Keratinocyte (primary cell): Measurements from ENCODE around the gene INS. TPM values are rescaled to one million over a fixed set of nuclear protein-coding genes. Genes with fewer than 3 reads are reported as not detected.

Experiments used
- DNase-seq: peaks from one replicate; pipeline ENCODE4 v3.0.0-alpha.2; 2011; ENCODE audit warnings: low read depth, missing footprints, low spot score
- FAIRE-seq: peaks from 2 replicates; lab custom pipeline; 2011; peaks lifted over from hg19 to GRCh38; lab: Jason Lieb, UNC
- H2AFZ ChIP-seq: 2 replicates; pipeline ENCODE4 v1.6.0; 2012; ENCODE audit warnings: low read length, control low read depth, inconsistent platforms; ENCODE audit not compliant: control insufficient read depth
- H3K27ac ChIP-seq: 2 replicates; pipeline ENCODE4 v1.5.1; 2011; ENCODE audit warnings: low read length; ENCODE audit not compliant: control insufficient read depth, insufficient read depth
- H3K27me3 ChIP-seq: 3 replicates; pipeline ENCODE4 v1.6.0; 2011; ENCODE audit warnings: low read length; ENCODE audit not compliant: control insufficient read depth, insufficient read depth; ENCODE audit errors: extremely low read depth
- H3K36me3 ChIP-seq, 2 experiments: 2 replicates in 1 of 2; 3 replicates in 1 of 2; pipeline ENCODE4 v1.5.1; 2011; ENCODE audit warnings: low read length in 2 of 2, mild to moderate bottlenecking in 1 of 2; ENCODE audit not compliant: control insufficient read depth in 2 of 2, insufficient read depth in 2 of 2; ENCODE audit errors: extremely low read depth in 1 of 2
- H3K4me1 ChIP-seq: 3 replicates; pipeline ENCODE4 v1.5.1; 2011; ENCODE audit warnings: low read length; ENCODE audit not compliant: control insufficient read depth, insufficient read depth; ENCODE audit errors: extremely low read depth
- H3K4me2 ChIP-seq: 3 replicates; pipeline ENCODE4 v1.6.0; 2011; ENCODE audit warnings: low read depth, low read length; ENCODE audit not compliant: control insufficient read depth, insufficient read depth; ENCODE audit errors: extremely low read depth
- H3K4me3 ChIP-seq, 3 experiments: fragments of 200-600 bp in 1 of 3; sonication (generic) in 1 of 3; 2 replicates in 2 of 3; 3 replicates in 1 of 3; pipeline ENCODE4 v1.5.1; 2011 to 2016; ENCODE audit warnings: low read length in 3 of 3, mild to moderate bottlenecking in 3 of 3, control low read depth in 2 of 3, inconsistent platforms in 1 of 3, low read depth in 1 of 3, mixed read lengths in 1 of 3, mixed run types in 1 of 3, moderate library complexity in 1 of 3; ENCODE audit not compliant: control insufficient read depth in 2 of 3, insufficient read depth in 2 of 3; ENCODE audit errors: extremely low read depth in 1 of 3
- H3K79me2 ChIP-seq: 2 replicates; pipeline ENCODE4 v1.6.0; 2012; ENCODE audit warnings: low read length; ENCODE audit not compliant: control insufficient read depth, insufficient read depth
- H3K9ac ChIP-seq: 3 replicates; pipeline ENCODE4 v1.6.0; 2011; ENCODE audit warnings: low read length; ENCODE audit not compliant: control insufficient read depth, insufficient read depth; ENCODE audit errors: extremely low read depth
- H3K9me1 ChIP-seq: 3 replicates; pipeline ENCODE4 v1.6.0; 2011; ENCODE audit warnings: low read length; ENCODE audit not compliant: control insufficient read depth, insufficient read depth; ENCODE audit errors: extremely low read depth
- H3K9me3 ChIP-seq: 2 replicates; pipeline ENCODE4 v1.5.1; 2012; ENCODE audit warnings: low read depth, low read length; ENCODE audit not compliant: control insufficient read depth
- H4K20me1 ChIP-seq: 3 replicates; pipeline ENCODE4 v1.6.0; 2011; ENCODE audit warnings: low read length; ENCODE audit not compliant: control insufficient read depth, insufficient read depth; ENCODE audit errors: extremely low read depth
- CTCF ChIP-seq, 3 experiments: IDR thresholded peaks in 1 of 3; conservative IDR thresholded peaks in 1 of 3; optimal IDR thresholded peaks in 1 of 3; 2 replicates in 2 of 3; 3 replicates in 1 of 3; pipeline versions ENCODE3 to v1.5.1; 2011; ENCODE audit warnings: low read length in 3 of 3, mild to moderate bottlenecking in 3 of 3, moderate library complexity in 2 of 3, control low read depth in 1 of 3, inconsistent platforms in 1 of 3; ENCODE audit not compliant: insufficient read depth in 2 of 3; ENCODE audit errors: extremely low read depth in 1 of 3
- EZH2 ChIP-seq: IDR thresholded peaks from one replicate; pipeline ENCODE4 v1.6.1; 2012; ENCODE audit warnings: inconsistent platforms, mild to moderate bottlenecking, low read length, moderate library complexity
- dilution Hi-C: fragments of 300-500 bp; cut with MboI; formaldehyde crosslinking; loops from one replicate; pipeline ENCODE4 v1.7.0; 2020; ENCODE audit warnings: low sequenced_read_pairs; ENCODE audit not compliant: extremely low pct_ligation_motif_present
- polyA plus RNA-seq, 5 experiments: library from polyadenylated mRNA; depleted of rRNA in 3 of 5; stranded (reverse) in 3 of 5; stranded (forward) in 1 of 5; unstranded in 1 of 5; fragments of >200 nt; gene quantifications; 1 replicate in 1 of 5; 2 replicates in 3 of 5; 3 replicates in 1 of 5; pipeline versions ENCODE4 v1.2.1 to v1.2.3, GENCODE V29; 2011 to 2012; ENCODE audit warnings: missing spikeins in 2 of 5, low read depth in 1 of 5, low replicate concordance in 1 of 5

The INS gene
- polyA plus RNA-seq, 1 donor (not counting 4 experiments of a cell fraction or from before 2014, with no cell fraction given), result not detected

GRCh38 chr11:2164081-2164480 is 3.1 kb upstream of the INS start:
- H3K9me1 ChIP-seq, result no peaks in the 10 kb centered on the region
- no peak overlapping the region for H3K27ac ChIP-seq
- no peak overlapping the region for H3K9ac ChIP-seq
- no peaks in the 10 kb centered on the region for H3K36me3 ChIP-seq
- H3K27me3 ChIP-seq, result no peaks in the 10 kb centered on the region
- H3K4me2 ChIP-seq, result no peak overlapping the region
- dilution Hi-C loops, result no loop called here
- no peaks in the 10 kb centered on the region for H3K9me3 ChIP-seq
- no peak for TF ChIP-seq EZH2
- no peak for TF ChIP-seq CTCF (optimal IDR thresholded peaks at IDR 0.05 in 1 of 3, IDR thresholded peaks at IDR 0.05 in 1 of 3, conservative IDR thresholded peaks at IDR 0.05 in 1 of 3; ENCODE audit: extremely low read depth in 1 of 3, insufficient read depth in 2 of 3, low read length in 3 of 3)
- DNase-seq, result no peak
- H2AFZ ChIP-seq, result no peak overlapping the region
- FAIRE-seq, result no peak
- H3K4me3 ChIP-seq, result no peak overlapping the region
- no peaks in the 10 kb centered on the region for H4K20me1 ChIP-seq
- H3K79me2 ChIP-seq, result no peaks in the 10 kb centered on the region
- H3K4me1 ChIP-seq, result no peaks in the 10 kb centered on the region

DNA sequence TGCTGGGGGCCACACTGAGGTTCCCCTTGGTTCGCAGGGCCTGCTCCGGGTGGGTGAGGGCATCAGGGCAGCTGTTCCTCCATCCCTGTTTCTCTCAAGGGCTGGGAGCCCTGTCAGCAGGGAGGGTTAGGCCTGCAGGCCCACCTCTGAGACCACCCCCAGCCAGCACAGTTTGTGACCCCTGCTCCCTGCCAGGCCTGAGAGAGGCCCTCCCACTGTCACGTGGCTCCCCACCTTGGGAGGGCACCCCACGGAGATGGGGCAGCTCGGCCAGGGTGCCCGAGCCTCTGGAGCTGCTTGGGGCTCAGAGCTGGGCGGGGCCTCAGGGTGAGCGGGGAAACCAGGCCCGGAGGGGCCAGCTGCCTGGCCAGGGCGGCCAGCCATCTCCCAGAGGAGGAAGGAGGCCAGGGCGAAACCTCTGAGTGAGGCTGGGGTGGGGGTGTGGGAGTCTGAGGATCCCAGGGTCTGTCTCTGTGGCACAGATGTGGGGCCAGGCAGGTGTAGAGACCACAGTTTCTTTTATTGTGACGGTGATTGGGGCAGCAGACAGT is 2.5 kb upstream of the INS start:
- no peak for DNase-seq
- H3K4me3 ChIP-seq, result no peak overlapping the region
- H3K4me1 ChIP-seq, result no peaks in the 10 kb centered on the region
- H3K27me3 ChIP-seq, result no peaks in the 10 kb centered on the region
- H3K9ac ChIP-seq, result no peak overlapping the region
- no peak for TF ChIP-seq CTCF (optimal IDR thresholded peaks at IDR 0.05 in 1 of 3, IDR thresholded peaks at IDR 0.05 in 1 of 3, conservative IDR thresholded peaks at IDR 0.05 in 1 of 3; ENCODE audit: extremely low read depth in 1 of 3, insufficient read depth in 2 of 3, low read length in 3 of 3)
- TF ChIP-seq EZH2, result no peak
- no peak overlapping the region for H2AFZ ChIP-seq
- no peaks in the 10 kb centered on the region for H4K20me1 ChIP-seq
- dilution Hi-C loops, result no loop called here
- no peak overlapping the region for H3K27ac ChIP-seq
- H3K9me3 ChIP-seq, result no peaks in the 10 kb centered on the region
- H3K4me2 ChIP-seq, result no peak overlapping the region
- FAIRE-seq, result no peak
- H3K36me3 ChIP-seq, result no peaks in the 10 kb centered on the region
- no peaks in the 10 kb centered on the region for H3K9me1 ChIP-seq
- no peaks in the 10 kb centered on the region for H3K79me2 ChIP-seq
